ENCODE measurements around the gene CYTH3. TPM values are rescaled to one million over a fixed set of nuclear protein-coding genes. Genes with fewer than 3 reads are reported as not detected.
A peak's percentile ranks its signal among the peaks of the same experiment; 100 is the strongest.

The CYTH3 gene
- total and polyA plus RNA-seq, 9 of the 15 experiments (the other 6 are each of a cell fraction or from before 2014, with no cell fraction given), result 0.25 to 15.2 (median 11.4) TPM

GRCh38 chr7:6273917-6274630, 1.6 kb upstream of the CYTH3 start:
- Histone ChIP-seq H3K27ac (ENCODE audit: extremely low read depth, low read depth, low read length) (no peak overlapping the region), H3K4me2 (ENCODE audit: insufficient read depth, low read length) (no peak overlapping the region), H3K79me2 (ENCODE audit: control insufficient read depth, insufficient read depth, low read length) (peaks cover 30% of the 10 kb centered on the region), H2AFZ (ENCODE audit: low read depth, low read length) (no peak overlapping the region), H4K20me1 (replicated peaks; ENCODE audit: control insufficient read depth, insufficient read depth, low read length) (no peaks in the 10 kb centered on the region), H3K9me3 (replicated peaks; ENCODE audit: control insufficient read depth, insufficient read depth, low read depth, low read length) (no peaks in the 10 kb centered on the region), H3K27me3 (ENCODE audit: control insufficient read depth in 2 of 2, insufficient read depth in 2 of 2, low read length in 2 of 2) (no peaks in the 10 kb centered on the region), H3K9ac (ENCODE audit: insufficient read depth in 1 of 2, low read depth in 2 of 2, low read length in 2 of 2) (no peak overlapping the region), H3K4me1 (replicated peaks in 1 of 2; ENCODE audit: control insufficient read depth in 2 of 2, insufficient read depth in 2 of 2, low read length in 2 of 2) (peaks cover 31 to 42% of the 10 kb centered on the region in 2 experiments; a peak in 4 of 5 replicates), H3K36me3 (ENCODE audit: control insufficient read depth, insufficient read depth, low read length) (no peaks in the 10 kb centered on the region), H3K4me3 (no peak overlapping the region), H3K9me1 (ENCODE audit: control insufficient read depth, insufficient read depth, low read length) (no peaks in the 10 kb centered on the region)
- intact Hi-C loops (cut with micrococcal nuclease), result loop anchor here (5.0 kb wide), 1 partner anchor 47 kb away; no protein-coding TSS in a partner anchor
- CTCF ChIA-PET (ENCODE audit: low intra/inter-chr PET ratio), result interaction anchor here (0.6 kb wide), 1 partner anchor 146 kb away, joined by 5 read pairs; no protein-coding TSS in a partner anchor
- TF ChIP-seq ZNF121 (CRISPR knock-in tag; conservative IDR thresholded peaks at IDR 0.05), result peak; percentile 72
- TF ChIP-seq ZNF354B (CRISPR knock-in tag; IDR thresholded peaks at IDR 0.05), result no peak
- WGBS (ENCODE audit: insufficient coverage, low coverage, missing lambda C conversion rate), result 23% methylated on average over 11 of the region's 11 CpGs
- FAIRE-seq (no peak), ATAC-seq (no peak), DNase-seq (ENCODE audit: extremely low read depth in 1 of 4, low spot score in 3 of 4) (no peak)
- BruUV-seq (replicated peaks), result no TSS peak
- POLR2A ChIA-PET, result interaction anchor here (0.6 kb wide), 1 partner anchor 50 kb away, joined by 3 read pairs; no protein-coding TSS in a partner anchor
- in situ Hi-C loops (cut with MboI), result no loop called here

GRCh38 chr7:6273380-6273837, 985 bp upstream of the CYTH3 start:
- Histone ChIP-seq H3K4me1 (replicated peaks in 1 of 2; ENCODE audit: control insufficient read depth in 2 of 2, insufficient read depth in 2 of 2, low read length in 2 of 2) (peaks cover 32 to 46% of the 10 kb centered on the region in 2 experiments; a peak in 4 of 5 replicates), H3K9me3 (replicated peaks; ENCODE audit: control insufficient read depth, insufficient read depth, low read depth, low read length) (no peaks in the 10 kb centered on the region), H2AFZ (ENCODE audit: low read depth, low read length) (peak overlapping the region; percentile 100; the same call in 1 of the 2 replicates), H3K79me2 (ENCODE audit: control insufficient read depth, insufficient read depth, low read length) (peaks cover 37% of the 10 kb centered on the region), H4K20me1 (replicated peaks; ENCODE audit: control insufficient read depth, insufficient read depth, low read length) (no peaks in the 10 kb centered on the region), H3K27me3 (ENCODE audit: control insufficient read depth in 2 of 2, insufficient read depth in 2 of 2, low read length in 2 of 2) (no peaks in the 10 kb centered on the region), H3K36me3 (ENCODE audit: control insufficient read depth, insufficient read depth, low read length) (no peaks in the 10 kb centered on the region), H3K4me2 (ENCODE audit: insufficient read depth, low read length) (no peak overlapping the region; the same call in 1 of the 2 replicates), H3K27ac (ENCODE audit: extremely low read depth, low read depth, low read length) (no peak overlapping the region), H3K4me3 (no peak overlapping the region), H3K9me1 (ENCODE audit: control insufficient read depth, insufficient read depth, low read length) (no peaks in the 10 kb centered on the region), H3K9ac (ENCODE audit: insufficient read depth in 1 of 2, low read depth in 2 of 2, low read length in 2 of 2) (no peak overlapping the region; a peak in 1 of 4 replicates)
- ChIA-PET POLR2A (interaction anchor here (0.6 kb wide), 1 partner anchor 51 kb away, joined by 3 read pairs; no protein-coding TSS in a partner anchor), CTCF (ENCODE audit: low intra/inter-chr PET ratio) (no interaction called here)
- BruUV-seq (replicated peaks), result no TSS peak
- ATAC-seq (no peak), DNase-seq (ENCODE audit: extremely low read depth in 1 of 4, low spot score in 3 of 4) (no peak), FAIRE-seq (no peak)
- intact Hi-C loops (cut with micrococcal nuclease) (loop anchor here (5.0 kb wide), 1 partner anchor 46 kb away; no protein-coding TSS in a partner anchor), in situ Hi-C loops (cut with MboI) (no loop called here)
- WGBS (ENCODE audit: insufficient coverage, low coverage, missing lambda C conversion rate), result 55% methylated on average over 6 of the region's 6 CpGs
- TF ChIP-seq SMARCB1 (IDR thresholded peaks at IDR 0.05; ENCODE audit: insufficient read length, low read depth), result no peak
- no peak for TF ChIP-seq KAT8 (IDR thresholded peaks at IDR 0.05; ENCODE audit: low read depth)
- TF ChIP-seq PHF8 (IDR thresholded peaks at IDR 0.05; ENCODE audit: borderline replicate concordance, low read length), result no peak
- no peak for TF ChIP-seq U2AF2 (optimal IDR thresholded peaks at IDR 0.05; ENCODE audit: low read depth, low read length)
- TF ChIP-seq ZNF431 (CRISPR knock-in tag; IDR thresholded peaks at IDR 0.05), result no peak
- no peak for TF ChIP-seq CBX2 (IDR thresholded peaks at IDR 0.05; ENCODE audit: insufficient read depth, low read length, poor library complexity, severe bottlenecking)
- no peak for TF ChIP-seq XRCC4 (IDR thresholded peaks at IDR 0.05; ENCODE audit: extremely low read depth, insufficient read depth, insufficient read length)
- no peak for TF ChIP-seq POU5F1 (IDR thresholded peaks at IDR 0.05; ENCODE audit: borderline replicate concordance, low read depth, low read length, partially characterized antibody)
- peak; percentile 50 for TF ChIP-seq NFIC (IDR thresholded peaks at IDR 0.05)
- TF ChIP-seq MCM5 (IDR thresholded peaks at IDR 0.05; ENCODE audit: low read depth), result no peak
- TF ChIP-seq EP400 (IDR thresholded peaks at IDR 0.05), result no peak
- no peak for TF ChIP-seq GABPB1 (CRISPR knock-in tag; IDR thresholded peaks at IDR 0.05)

Measured in K562 (cell line).